Parathyroid adenoma (tissue), 2 donors: ENCODE measurements around the gene DBNL.

Experiments used
- H2AFZ ChIP-seq: fragments of 300-600 bp; sonication (generic); one replicate; pipeline ENCODE4 v1.7.0; 2017; ENCODE audit warnings: antibody characterized with exemption, mild to moderate bottlenecking
- H3K27ac ChIP-seq: fragments of 300-600 bp; sonication (generic); one replicate; pipeline ENCODE4 v1.7.0; 2017
- H3K27me3 ChIP-seq: fragments of 300-600 bp; sonication (generic); one replicate; pipeline ENCODE4 v1.7.0; 2017; ENCODE audit warnings: low read length; ENCODE audit not compliant: control insufficient read depth, insufficient read depth
- H3K36me3 ChIP-seq: fragments of 300-600 bp; sonication (generic); one replicate; pipeline ENCODE4 v1.7.0; 2017; ENCODE audit warnings: low read length; ENCODE audit not compliant: control insufficient read depth, insufficient read depth
- H3K4me1 ChIP-seq: fragments of 300-600 bp; sonication (generic); one replicate; pipeline ENCODE4 v1.7.0; 2017; ENCODE audit warnings: control low read depth
- H3K4me2 ChIP-seq: fragments of 300-600 bp; sonication (generic); one replicate; pipeline ENCODE4 v1.7.0; 2017; ENCODE audit warnings: low read length
- H3K4me3 ChIP-seq: fragments of 300-600 bp; sonication (generic); one replicate; pipeline ENCODE4 v1.7.0; 2017; ENCODE audit warnings: low read depth, low read length
- H3K79me2 ChIP-seq: fragments of 300-600 bp; sonication (generic); one replicate; pipeline ENCODE4 v1.7.0; 2017; ENCODE audit warnings: control low read depth
- H3K9ac ChIP-seq: fragments of 300-600 bp; sonication (generic); one replicate; pipeline ENCODE4 v1.7.0; 2017; ENCODE audit warnings: mild to moderate bottlenecking
- H3K9me3 ChIP-seq: fragments of 300-600 bp; sonication (generic); one replicate; pipeline ENCODE4 v1.7.0; 2017; ENCODE audit warnings: low read length; ENCODE audit not compliant: control insufficient read depth
- TF ChIP-seq, protein P1 (sequence below): fragments of 300-600 bp; sonication (generic); IDR thresholded peaks from one replicate; pipeline ENCODE4 v1.7.0; 2017; ENCODE audit warnings: antibody characterized with exemption, mild to moderate bottlenecking
- donor health status: primary hyperparathyroidism.

The DBNL gene

DNA sequence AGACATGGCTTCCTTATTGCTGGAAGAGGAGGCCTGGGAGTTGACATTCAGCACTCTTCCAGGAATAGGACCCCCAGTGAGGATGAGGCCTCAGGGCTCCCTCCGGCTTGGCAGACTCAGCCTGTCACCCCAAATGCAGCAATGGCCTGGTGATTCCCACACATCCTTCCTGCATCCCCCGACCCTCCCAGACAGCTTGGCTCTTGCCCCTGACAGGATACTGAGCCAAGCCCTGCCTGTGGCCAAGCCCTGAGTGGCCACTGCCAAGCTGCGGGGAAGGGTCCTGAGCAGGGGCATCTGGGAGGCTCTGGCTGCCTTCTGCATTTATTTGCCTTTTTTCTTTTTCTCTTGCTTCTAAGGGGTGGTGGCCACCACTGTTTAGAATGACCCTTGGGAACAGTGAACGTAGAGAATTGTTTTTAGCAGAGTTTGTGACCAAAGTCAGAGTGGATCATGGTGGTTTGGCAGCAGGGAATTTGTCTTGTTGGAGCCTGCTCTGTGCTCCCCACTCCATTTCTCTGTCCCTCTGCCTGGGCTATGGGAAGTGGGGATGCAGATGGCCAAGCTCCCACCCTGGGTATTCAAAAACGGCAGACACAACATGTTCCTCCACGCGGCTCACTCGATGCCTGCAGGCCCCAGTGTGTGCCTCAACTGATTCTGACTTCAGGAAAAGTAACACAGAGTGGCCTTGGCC is 16.6 kb downstream of the DBNL start:
- Histone ChIP-seq H3K9me3 (no peaks in the 10 kb centered on the region), H3K9ac (no peak overlapping the region), H2AFZ (no peak overlapping the region), H3K27ac (no peak overlapping the region), H3K4me3 (no peak overlapping the region), H3K4me1 (peaks cover 12% of the 10 kb centered on the region), H3K4me2 (no peak overlapping the region), H3K79me2 (no peaks in the 10 kb centered on the region), H3K27me3 (no peaks in the 10 kb centered on the region), H3K36me3 (no peaks in the 10 kb centered on the region)
- TF ChIP-seq, protein P1, sequence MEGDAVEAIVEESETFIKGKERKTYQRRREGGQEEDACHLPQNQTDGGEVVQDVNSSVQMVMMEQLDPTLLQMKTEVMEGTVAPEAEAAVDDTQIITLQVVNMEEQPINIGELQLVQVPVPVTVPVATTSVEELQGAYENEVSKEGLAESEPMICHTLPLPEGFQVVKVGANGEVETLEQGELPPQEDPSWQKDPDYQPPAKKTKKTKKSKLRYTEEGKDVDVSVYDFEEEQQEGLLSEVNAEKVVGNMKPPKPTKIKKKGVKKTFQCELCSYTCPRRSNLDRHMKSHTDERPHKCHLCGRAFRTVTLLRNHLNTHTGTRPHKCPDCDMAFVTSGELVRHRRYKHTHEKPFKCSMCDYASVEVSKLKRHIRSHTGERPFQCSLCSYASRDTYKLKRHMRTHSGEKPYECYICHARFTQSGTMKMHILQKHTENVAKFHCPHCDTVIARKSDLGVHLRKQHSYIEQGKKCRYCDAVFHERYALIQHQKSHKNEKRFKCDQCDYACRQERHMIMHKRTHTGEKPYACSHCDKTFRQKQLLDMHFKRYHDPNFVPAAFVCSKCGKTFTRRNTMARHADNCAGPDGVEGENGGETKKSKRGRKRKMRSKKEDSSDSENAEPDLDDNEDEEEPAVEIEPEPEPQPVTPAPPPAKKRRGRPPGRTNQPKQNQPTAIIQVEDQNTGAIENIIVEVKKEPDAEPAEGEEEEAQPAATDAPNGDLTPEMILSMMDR: no peak

DNA sequence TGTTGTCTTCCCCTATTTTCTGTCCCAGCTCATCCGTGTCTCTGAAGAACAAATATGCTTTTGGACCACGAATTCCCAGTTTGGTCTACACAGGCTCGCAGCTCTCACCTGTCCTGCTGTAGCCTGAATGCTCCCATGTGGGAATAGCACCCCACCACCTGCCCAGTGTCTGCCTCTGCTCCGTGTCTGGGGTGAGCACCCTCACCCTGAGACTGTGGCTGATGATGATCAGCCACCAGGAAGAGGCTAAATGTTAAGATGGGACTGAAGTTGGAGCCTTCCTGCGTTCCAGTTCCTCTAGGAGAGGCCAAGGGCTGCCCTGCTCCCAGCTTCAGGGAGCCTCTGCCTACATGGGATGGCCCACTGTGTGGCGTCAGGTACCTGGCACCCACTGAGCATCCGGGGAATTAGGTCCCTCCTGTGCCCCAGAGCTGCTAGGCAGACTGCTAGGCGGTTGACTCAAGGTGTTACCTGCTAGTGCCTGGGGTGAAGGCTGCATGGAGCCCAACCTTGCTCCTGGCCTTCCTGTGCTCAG is 17.2 kb downstream of the DBNL start:
- H3K4me1 ChIP-seq: peaks cover 18% of the 10 kb centered on the region
- H2AFZ ChIP-seq: no peak overlapping the region
- no peak overlapping the region for H3K27ac ChIP-seq
- TF ChIP-seq, protein P1: no peak
- H3K36me3 ChIP-seq: no peaks in the 10 kb centered on the region
- H3K9me3 ChIP-seq: no peaks in the 10 kb centered on the region
- H3K79me2 ChIP-seq: no peaks in the 10 kb centered on the region
- no peak overlapping the region for H3K4me3 ChIP-seq
- no peaks in the 10 kb centered on the region for H3K27me3 ChIP-seq
- no peak overlapping the region for H3K9ac ChIP-seq
- no peak overlapping the region for H3K4me2 ChIP-seq

DNA sequence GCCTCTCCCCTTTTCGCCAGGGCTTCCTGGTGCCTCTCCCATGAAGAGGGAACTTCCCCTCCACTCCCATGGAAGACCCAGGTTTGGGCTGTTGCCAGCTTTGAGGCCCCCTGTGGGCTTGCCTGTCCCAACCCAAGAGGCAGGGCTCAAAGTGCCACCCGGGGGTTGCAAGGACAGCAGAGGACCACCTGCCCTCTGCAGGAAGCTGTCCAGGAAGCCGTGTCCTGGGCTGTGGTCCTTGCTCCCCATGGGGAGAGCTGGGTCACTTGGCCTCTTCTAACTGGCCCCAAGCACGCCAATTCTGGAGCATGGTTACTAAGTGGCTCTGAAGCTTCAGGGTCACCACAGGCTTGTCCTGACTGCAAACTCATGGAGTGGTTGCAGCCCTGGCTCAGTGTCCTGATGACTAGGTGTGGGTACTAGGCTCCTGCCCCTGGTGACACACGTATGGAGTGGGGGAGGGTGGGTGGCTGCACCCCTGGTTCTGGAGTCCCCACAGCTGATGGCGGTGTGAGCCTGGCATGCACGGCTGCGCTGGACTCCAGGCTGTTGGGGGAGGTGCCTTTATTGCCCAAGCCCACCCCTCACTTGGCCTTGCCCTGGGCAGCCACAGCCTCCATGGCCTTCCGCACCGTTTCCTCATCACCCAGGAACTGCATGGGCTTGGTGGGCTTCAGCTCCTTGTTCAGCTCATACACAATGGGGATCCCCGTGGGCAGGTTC is 17.8 kb downstream of the DBNL start:
- Histone ChIP-seq H3K27me3 (no peaks in the 10 kb centered on the region), H3K9me3 (no peaks in the 10 kb centered on the region), H3K79me2 (no peaks in the 10 kb centered on the region), H2AFZ (no peak overlapping the region), H3K4me2 (no peak overlapping the region), H3K4me3 (no peak overlapping the region), H3K9ac (no peak overlapping the region), H3K27ac (no peak overlapping the region), H3K4me1 (peaks cover 16% of the 10 kb centered on the region), H3K36me3 (no peaks in the 10 kb centered on the region)
- TF ChIP-seq, protein P1: no peak

DNA sequence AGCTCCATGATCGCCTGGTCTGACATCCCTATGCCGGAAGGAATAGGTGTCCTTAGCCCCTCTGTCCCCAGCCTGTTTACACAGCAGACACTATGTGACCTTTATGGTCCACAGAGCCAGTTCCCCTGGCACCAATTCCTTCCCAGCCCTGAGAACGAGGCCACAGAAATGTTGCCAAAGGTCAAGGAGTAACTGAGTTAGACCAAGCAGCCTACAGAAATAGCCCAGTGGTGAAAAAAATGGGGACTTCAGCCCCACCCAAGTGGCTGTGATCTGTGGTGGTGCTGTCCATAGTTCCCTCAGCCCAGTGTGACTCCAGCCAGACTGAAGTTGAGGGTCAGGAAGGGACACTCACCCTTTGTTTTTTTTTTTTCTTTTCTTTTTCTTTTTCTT is 18.4 kb downstream of the DBNL start:
- H3K4me2 ChIP-seq: no peak overlapping the region
- TF ChIP-seq, protein P1: no peak
- no peak overlapping the region for H2AFZ ChIP-seq
- no peaks in the 10 kb centered on the region for H3K9me3 ChIP-seq
- H3K27me3 ChIP-seq: no peaks in the 10 kb centered on the region
- no peak overlapping the region for H3K4me3 ChIP-seq
- no peaks in the 10 kb centered on the region for H3K36me3 ChIP-seq
- no peak overlapping the region for H3K27ac ChIP-seq
- H3K79me2 ChIP-seq: no peaks in the 10 kb centered on the region
- H3K4me1 ChIP-seq: peaks cover 22% of the 10 kb centered on the region
- no peak overlapping the region for H3K9ac ChIP-seq
